Fibroblast of skin of left biceps (primary cell): Measurements from ENCODE around the gene RAB3IL1.

Source experiments
- DNase-seq, 2 experiments: peaks; one replicate each; pipeline ENCODE4 v3.0.0-alpha.2; 2013; ENCODE audit warnings: low read depth in 2 of 2

RAB3IL1 gene

GRCh38 chr11:61918938-61919704, 1.8 kb upstream of the RAB3IL1 start:
- DNase-seq: no peak

- DNase-seq: no peak
Measured at GRCh38 chr11:61918251-61918937, 1.0 kb upstream of the RAB3IL1 start.

GRCh38 chr11:61916737-61917333, 531 bp downstream of the RAB3IL1 start:
- no peak for DNase-seq

GRCh38 chr11:61914471-61915171, 2.7 kb downstream of the RAB3IL1 start:
- no peak for DNase-seq

- no peak for DNase-seq
Measured at GRCh38 chr11:61913699-61914395, 3.5 kb downstream of the RAB3IL1 start.

GRCh38 chr11:61912991-61913698, 4.2 kb downstream of the RAB3IL1 start:
- no peak for DNase-seq

GRCh38 chr11:61912530-61912898, 4.9 kb downstream of the RAB3IL1 start:
- no peak for DNase-seq

GRCh38 chr11:61911701-61912529, 5.5 kb downstream of the RAB3IL1 start:
- no peak for DNase-seq

GRCh38 chr11:61911128-61911700, 6.2 kb downstream of the RAB3IL1 start:
- no peak for DNase-seq

GRCh38 chr11:61910187-61911127, 6.9 kb downstream of the RAB3IL1 start:
- no peak for DNase-seq

GRCh38 chr11:61908730-61909316, 8.5 kb downstream of the RAB3IL1 start:
- DNase-seq: no peak

- no peak for DNase-seq
Measured at GRCh38 chr11:61907871-61908729, 9.3 kb downstream of the RAB3IL1 start.

GRCh38 chr11:61907282-61907681, 10.1 kb downstream of the RAB3IL1 start:
- no peak for DNase-seq

- DNase-seq: no peak
Measured at GRCh38 chr11:61906522-61906909, 10.8 kb downstream of the RAB3IL1 start.

- DNase-seq: no peak
Measured at GRCh38 chr11:61905801-61906521, 11.4 kb downstream of the RAB3IL1 start.

GRCh38 chr11:61905067-61905696, 12.2 kb downstream of the RAB3IL1 start:
- no peak for DNase-seq
